ENCODE results near the gene PTPN6. TPM values are rescaled to one million over a fixed set of nuclear protein-coding genes. Genes with fewer than 3 reads are reported as not detected.

Gene PTPN6
- total RNA-seq, 1 donor from 2014 or later, result 70.2 TPM

- no peak for TF ChIP-seq CTCF (IDR thresholded peaks at IDR 0.05; ENCODE audit: unreplicated experiment)
- Mint-ChIP-seq H3K27ac (no peak overlapping the region), H3K27me3 (no peaks in the 10 kb centered on the region), H3K36me3 (ENCODE audit: insufficient read depth) (peaks cover 9% of the 10 kb centered on the region), H3K9me3 (ENCODE audit: low read depth) (no peaks in the 10 kb centered on the region), H3K4me3 (ENCODE audit: low read depth) (no peak overlapping the region), H3K4me1 (ENCODE audit: low read depth) (peaks cover 17% of the 10 kb centered on the region)
- no peak for DNase-seq (ENCODE audit: low spot score, unreplicated experiment)
Measured at GRCh38 chr12:6957741-6958608, 6.8 kb downstream of the PTPN6 start.

GRCh38 chr12:6958609-6959057, 7.5 kb downstream of the PTPN6 start:
- H3K27me3 Mint-ChIP-seq, result no peaks in the 10 kb centered on the region
- no peaks in the 10 kb centered on the region for H3K9me3 Mint-ChIP-seq (ENCODE audit: low read depth)
- no peak overlapping the region for H3K4me3 Mint-ChIP-seq (ENCODE audit: low read depth)
- no peak for DNase-seq (ENCODE audit: low spot score, unreplicated experiment)
- peaks cover 9% of the 10 kb centered on the region for H3K36me3 Mint-ChIP-seq (ENCODE audit: insufficient read depth)
- H3K4me1 Mint-ChIP-seq (ENCODE audit: low read depth), result peaks cover 17% of the 10 kb centered on the region
- no peak overlapping the region for H3K27ac Mint-ChIP-seq
- no peak for TF ChIP-seq CTCF (IDR thresholded peaks at IDR 0.05; ENCODE audit: unreplicated experiment)

- peaks cover 20% of the 10 kb centered on the region for H3K4me1 Mint-ChIP-seq (ENCODE audit: low read depth)
- peaks cover 10% of the 10 kb centered on the region for H3K36me3 Mint-ChIP-seq (ENCODE audit: insufficient read depth)
- no peaks in the 10 kb centered on the region for H3K9me3 Mint-ChIP-seq (ENCODE audit: low read depth)
- H3K27ac Mint-ChIP-seq, result no peak overlapping the region
- no peak overlapping the region for H3K4me3 Mint-ChIP-seq (ENCODE audit: low read depth)
- H3K27me3 Mint-ChIP-seq, result no peaks in the 10 kb centered on the region
- TF ChIP-seq CTCF (IDR thresholded peaks at IDR 0.05; ENCODE audit: unreplicated experiment), result no peak
- DNase-seq (ENCODE audit: low spot score, unreplicated experiment), result no peak
Measured at GRCh38 chr12:6959058-6959804, 8.1 kb downstream of the PTPN6 start.

GRCh38 chr12:6959805-6960592, 8.8 kb downstream of the PTPN6 start:
- H3K27ac Mint-ChIP-seq, result no peak overlapping the region
- TF ChIP-seq CTCF (IDR thresholded peaks at IDR 0.05; ENCODE audit: unreplicated experiment), result no peak
- H3K36me3 Mint-ChIP-seq (ENCODE audit: insufficient read depth), result peaks cover 13% of the 10 kb centered on the region

More at GRCh38 chr12:6959805-6960592, 8.8 kb downstream of the PTPN6 start:
- Mint-ChIP-seq H3K9me3 (ENCODE audit: low read depth) (no peaks in the 10 kb centered on the region), H3K4me3 (ENCODE audit: low read depth) (no peak overlapping the region), H3K4me1 (ENCODE audit: low read depth) (peaks cover 28% of the 10 kb centered on the region), H3K27me3 (no peaks in the 10 kb centered on the region)
- DNase-seq (ENCODE audit: low spot score, unreplicated experiment), result no peak
